ENCODE measurements around the gene NTN1. TPM values are rescaled to one million over a fixed set of nuclear protein-coding genes. Genes with fewer than 3 reads are reported as not detected.

Gene NTN1
- total RNA-seq, 4 donors from 2014 or later, result 74.3 to 211 (median 107) TPM

GRCh38 chr17:9144502-9145249, 123.4 kb downstream of the NTN1 start:
- no peak overlapping the region for H3K27ac ChIP-seq
- H3K4me3 ChIP-seq, result no peak overlapping the region
- no peak for TF ChIP-seq POLR2AphosphoS5 (IDR thresholded peaks at IDR 0.05)
- TF ChIP-seq EP300 (IDR thresholded peaks at IDR 0.05), result no peak
- no peak for TF ChIP-seq POLR2A (IDR thresholded peaks at IDR 0.05)
- no peak for TF ChIP-seq CTCF (IDR thresholded peaks at IDR 0.05)
- peaks cover 0 to 50% (median 5%) of the 10 kb centered on the region in 3 donors for H3K4me1 ChIP-seq
- H3K36me3 ChIP-seq, result no peaks in the 10 kb centered on the region
- no peaks in the 10 kb centered on the region for H3K27me3 ChIP-seq
- no peaks in the 10 kb centered on the region for H3K9me3 ChIP-seq
- 60 to 82% methylated on average over 1 to 7 of the region's 19 CpGs for WGBS, 2 donors (ENCODE audit: low coverage in 1 of 2)
- no peak for ATAC-seq

- no peak for ATAC-seq
- no peak for TF ChIP-seq CTCF (IDR thresholded peaks at IDR 0.05)
- no peak for TF ChIP-seq POLR2A (IDR thresholded peaks at IDR 0.05)
- TF ChIP-seq POLR2AphosphoS5 (IDR thresholded peaks at IDR 0.05), result no peak
- no peak for TF ChIP-seq EP300 (IDR thresholded peaks at IDR 0.05)
- no peak overlapping the region for H3K4me3 ChIP-seq
- 93% methylated on average over 3 of the region's 4 CpGs; no CpG with 5 or more reads in 1 of the 2 donors for WGBS, 2 donors (ENCODE audit: low coverage in 1 of 2)
- no peaks in the 10 kb centered on the region for H3K9me3 ChIP-seq
- H3K27me3 ChIP-seq, result no peaks in the 10 kb centered on the region
- H3K27ac ChIP-seq, result no peak overlapping the region
- H3K4me1 ChIP-seq, result peaks cover 0 to 50% (median 12%) of the 10 kb centered on the region in 3 donors
- H3K36me3 ChIP-seq, result no peaks in the 10 kb centered on the region
Measured at GRCh38 chr17:9146064-9146463, 124.8 kb downstream of the NTN1 start.

- Histone ChIP-seq H3K4me1 (peaks cover 0 to 51% (median 13%) of the 10 kb centered on the region in 3 donors), H3K36me3 (no peaks in the 10 kb centered on the region), H3K27ac (peak overlapping the region in 2 of 4 donors; percentile 58 to 74), H3K4me3 (no peak overlapping the region), H3K27me3 (no peaks in the 10 kb centered on the region), H3K9me3 (no peaks in the 10 kb centered on the region)
- 67% methylated on average over 1 of the region's 6 CpGs; no CpG with 5 or more reads in 1 of the 2 donors for WGBS, 2 donors (ENCODE audit: low coverage in 1 of 2)
- TF ChIP-seq POLR2A (IDR thresholded peaks at IDR 0.05), result no peak
- TF ChIP-seq CTCF (IDR thresholded peaks at IDR 0.05), result no peak
- TF ChIP-seq POLR2AphosphoS5 (IDR thresholded peaks at IDR 0.05), result no peak
- no peak for TF ChIP-seq EP300 (IDR thresholded peaks at IDR 0.05)
- no peak for ATAC-seq
Measured at GRCh38 chr17:9148905-9149525, 127.7 kb downstream of the NTN1 start.

GRCh38 chr17:9150446-9151090, 129.3 kb downstream of the NTN1 start:
- H3K4me3 ChIP-seq, result no peak overlapping the region
- TF ChIP-seq POLR2AphosphoS5 (IDR thresholded peaks at IDR 0.05) (no peak), EP300 (IDR thresholded peaks at IDR 0.05) (no peak), POLR2A (IDR thresholded peaks at IDR 0.05) (no peak), CTCF (IDR thresholded peaks at IDR 0.05) (no peak)
- H3K4me1 ChIP-seq, result peaks cover 0 to 40% (median 13%) of the 10 kb centered on the region in 3 donors
- WGBS, 2 donors (ENCODE audit: low coverage in 1 of 2), result 48 to 70% methylated on average over 8 to 16 of the region's 25 CpGs
- ATAC-seq, result peak; percentile 48
- no peaks in the 10 kb centered on the region for H3K27me3 ChIP-seq
- H3K27ac ChIP-seq, result peak overlapping the region in 3 of 4 donors; percentile 58 to 74 (median 68)
- no peaks in the 10 kb centered on the region for H3K36me3 ChIP-seq
- H3K9me3 ChIP-seq, result no peaks in the 10 kb centered on the region

All from gastroesophageal sphincter (tissue), 4 donors.